Heart right ventricle (tissue), 16 donors: ENCODE measurements around the gene SEMA3D. TPM values are rescaled to one million over a fixed set of nuclear protein-coding genes. Genes with fewer than 3 reads are reported as not detected.

Experiments used
- ATAC-seq, 8 donors: fragments of 200-7000 bp; cut with Tn5 transposase; one replicate each; pipeline ENCODE4 v1.9.1; 2020; ENCODE audit warnings: mild to moderate bottlenecking in 8 of 8, moderate library complexity in 8 of 8, moderate number of reproducible peaks in 1 of 8
- DNase-seq, 2 donors: peaks; one replicate each; pipeline ENCODE4 v3.0.0-alpha.2; 2020
- H3K27ac ChIP-seq, 10 donors: fragments of 200-600 bp; sonication (generic) in 2 of 10; one replicate each; pipeline versions ENCODE4 v1.5.0 to v1.8.0; 2020 to 2022; ENCODE audit warnings: mild to moderate bottlenecking in 3 of 10
- H3K27me3 ChIP-seq, 7 donors: fragments of 200-600 bp; one replicate each; pipeline ENCODE4 v1.8.0; 2021 to 2022; ENCODE audit warnings: mild to moderate bottlenecking in 2 of 7
- H3K36me3 ChIP-seq, 9 donors: fragments of 200-600 bp; sonication (generic) in 1 of 9; one replicate each; pipeline versions ENCODE4 v1.5.0 to v1.8.0; 2020 to 2022; ENCODE audit warnings: mild to moderate bottlenecking in 2 of 9
- H3K4me1 ChIP-seq, 9 donors: fragments of 200-600 bp; sonication (generic) in 1 of 9; one replicate each; pipeline versions ENCODE4 v1.5.0 to v1.8.0; 2020 to 2022; ENCODE audit warnings: mild to moderate bottlenecking in 4 of 9
- H3K4me3 ChIP-seq, 10 donors: fragments of 200-600 bp; sonication (generic) in 2 of 10; one replicate each; pipeline versions ENCODE4 v1.5.0 to v1.8.0; 2020 to 2022; ENCODE audit warnings: mild to moderate bottlenecking in 7 of 10, moderate library complexity in 2 of 10
- H3K9me3 ChIP-seq, 11 donors: fragments of 200-600 bp in 10 of 11; sonication (generic) in 2 of 11; one replicate each; pipeline versions ENCODE4 v1.5.0 to v1.8.0; 2013 to 2022; ENCODE audit warnings: mild to moderate bottlenecking in 2 of 11, control low read depth in 1 of 11, moderate library complexity in 1 of 11
- CTCF ChIP-seq, 9 donors: fragments of 200-600 bp; sonication (generic) in 2 of 9; IDR thresholded peaks; one replicate each; pipeline versions ENCODE4 v1.5.0 to v1.8.0; 2021 to 2022; ENCODE audit warnings: antibody characterized with exemption in 9 of 9, mild to moderate bottlenecking in 5 of 9, moderate library complexity in 1 of 9
- WGBS, 2 donors: extraction: QIAGEN DNeasy Blood & Tissue Kit; methylation state at CpG; one replicate each; pipeline ENCODE4 v1.1.7; 2013; ENCODE audit warnings: inconsistent platforms in 1 of 2; 5-methylcytosine and 5-hydroxymethylcytosine counted together
- intact Hi-C, 10 donors: fragments of 100-400 bp; cut with DNase I; formaldehyde crosslinking; loops; one replicate each; pipeline versions ENCODE4 v1.11.1 to v1.14.2; 2022
- polyA plus RNA-seq, 2 donors: library from polyadenylated mRNA; stranded (reverse); fragments of 200-250 nt; gene quantifications; one replicate each; pipeline ENCODE4 v1.2.3, GENCODE V29; 2013
- total RNA-seq, 10 donors: library from RNA; stranded (reverse); fragmentation: NEBNext Ultra II Directional in 3 of 10; extraction: Animal tissue kit (Norgen Biotek cat#: 25700) in 3 of 10; gene quantifications; one replicate each; pipeline versions ENCODE4 v1.2.1 to v1.2.4, GENCODE V29; 2021 to 2023
- donor health status: Arrhythmogenic right ventricular cardiomyopathy.
- donor health status: ischemic (EF 13 %, LVEDD 7.1; RV severe dilation, severe dysfunction).
- donor health status: healthy with polysubstance abuse.
- donor health status: DM: no; HTN: yes; CAD: no.
- donor health status: DM: no; HTN: no; CAD: no.
- donor health status: ischemic (EF 25% LVEDD 6.9; RV normal size, moderate dysfunction).
- donor health status: ischemic (EF 25% LVEDD 5.7; RV mildly dilated, moderate dysfunction).
- donor health status: healthy.
- donor health status: DM: yes; HTN: yes; CAD: no.
- donor health status: Ischemic cardiomyopathy.
- donor health status: ischemic (EF 35%, LVEDD 5.7; RV mildly dilated, moderate dysfunction).
- donor health status: nonischemic (EF 11% LVEDD 7.7; RV severe dilation, severe dysfunction).
- donor health status: DM: yes; HTN: yes; CAD: no.
- donor health status: PGD.
- donor health status: ischemic (EF 29% LVEDD 5.4; RV normal size, mild dysfunction).
- donor health status: nonischemic (EF 23%, LVEDD 6.1; RV moderate dilation, normal function).

Gene SEMA3D
- total and polyA plus RNA-seq, 12 donors, result 0.10 to 3.5 (median 0.86) TPM

- H3K9me3 ChIP-seq, result no peaks in the 10 kb centered on the region
- no peaks in the 10 kb centered on the region for H3K4me1 ChIP-seq
- H3K36me3 ChIP-seq, result no peaks in the 10 kb centered on the region
These were observed 205.5 kb downstream of the SEMA3D start for GRCh38 chr7:84981055-84981976.

GRCh38 chr7:84975586-84976185, 211.2 kb downstream of the SEMA3D start:
- H3K4me1 ChIP-seq, result peaks cover 0 to 3% (median 0%) of the 10 kb centered on the region in 9 donors
- intact Hi-C loops, result no loop called here
- DNase-seq (no peak), ATAC-seq (no peak)
- no peak for TF ChIP-seq CTCF (IDR thresholded peaks at IDR 0.05)
- H3K27ac ChIP-seq, result no peak overlapping the region
- H3K27me3 ChIP-seq, result no peaks in the 10 kb centered on the region
- H3K36me3 ChIP-seq, result no peaks in the 10 kb centered on the region
- no peak overlapping the region for H3K4me3 ChIP-seq
- WGBS, 2 donors, result 8 to 13% methylated on average over 1 of the region's 1 CpG
- H3K9me3 ChIP-seq, result no peaks in the 10 kb centered on the region

More at GRCh38 chr7:84981055-84981976, 205.5 kb downstream of the SEMA3D start:
- 67 to 73% methylated on average over 6 of the region's 6 CpGs for WGBS, 2 donors
- no peak for DNase-seq
- Histone ChIP-seq H3K27me3 (no peaks in the 10 kb centered on the region), H3K27ac (no peak overlapping the region), H3K4me3 (no peak overlapping the region)
- intact Hi-C loops, result no loop called here
- ATAC-seq, result no peak
- TF ChIP-seq CTCF (IDR thresholded peaks at IDR 0.05), result no peak

- 19 to 48% methylated on average over 1 of the region's 1 CpG for WGBS, 2 donors
- H3K4me3 ChIP-seq, result no peak overlapping the region
- H3K27ac ChIP-seq, result no peak overlapping the region
- H3K27me3 ChIP-seq, result no peaks in the 10 kb centered on the region
- H3K9me3 ChIP-seq, result no peaks in the 10 kb centered on the region
- TF ChIP-seq CTCF (IDR thresholded peaks at IDR 0.05), result no peak
- intact Hi-C loops, result no loop called here
- ATAC-seq (peak in 3 of 8 donors; percentile 44 to 79 (median 74)), DNase-seq (no peak)
- H3K36me3 ChIP-seq, result no peaks in the 10 kb centered on the region
- H3K4me1 ChIP-seq, result peaks cover 0 to 3% (median 0%) of the 10 kb centered on the region in 9 donors
These were observed 215.5 kb downstream of the SEMA3D start for GRCh38 chr7:84971360-84971759.

GRCh38 chr7:84970670-84971069, 216.2 kb downstream of the SEMA3D start:
- H3K9me3 ChIP-seq, result peaks cover 0 to 6% (median 0%) of the 10 kb centered on the region in 11 donors
- H3K4me1 ChIP-seq, result no peaks in the 10 kb centered on the region
- H3K36me3 ChIP-seq, result no peaks in the 10 kb centered on the region
- intact Hi-C loops, result no loop called here
- TF ChIP-seq CTCF (IDR thresholded peaks at IDR 0.05), result no peak
- no peak overlapping the region for H3K27ac ChIP-seq
- DNase-seq, result no peak
- H3K27me3 ChIP-seq, result no peaks in the 10 kb centered on the region
- no peak for ATAC-seq
- no peak overlapping the region for H3K4me3 ChIP-seq
